Astrocyte of the cerebellum (primary cell): ENCODE results near the gene GNB1.

Experiments used
- DNase-seq: peaks from one replicate; pipeline ENCODE4 v3.0.0-alpha.2; 2011; ENCODE audit warnings: low read depth
- H3K4me3 ChIP-seq: 2 replicates; pipeline ENCODE4 v1.5.1; 2011; ENCODE audit warnings: mild to moderate bottlenecking, low read depth, low read length, moderate library complexity
- in situ Hi-C: cut with HindIII; loops from 2 replicates; pipeline ENCODE4 v1.10.0; 2017; ENCODE audit warnings: low sequenced_read_pairs
- TF ChIP-seq, protein P1 (sequence below): IDR thresholded peaks from 2 replicates; pipeline ENCODE4 v1.5.1; 2012; ENCODE audit warnings: low read length, low read depth, moderate library complexity, mild to moderate bottlenecking; ENCODE audit errors: missing control alignments

The GNB1 gene

DNA sequence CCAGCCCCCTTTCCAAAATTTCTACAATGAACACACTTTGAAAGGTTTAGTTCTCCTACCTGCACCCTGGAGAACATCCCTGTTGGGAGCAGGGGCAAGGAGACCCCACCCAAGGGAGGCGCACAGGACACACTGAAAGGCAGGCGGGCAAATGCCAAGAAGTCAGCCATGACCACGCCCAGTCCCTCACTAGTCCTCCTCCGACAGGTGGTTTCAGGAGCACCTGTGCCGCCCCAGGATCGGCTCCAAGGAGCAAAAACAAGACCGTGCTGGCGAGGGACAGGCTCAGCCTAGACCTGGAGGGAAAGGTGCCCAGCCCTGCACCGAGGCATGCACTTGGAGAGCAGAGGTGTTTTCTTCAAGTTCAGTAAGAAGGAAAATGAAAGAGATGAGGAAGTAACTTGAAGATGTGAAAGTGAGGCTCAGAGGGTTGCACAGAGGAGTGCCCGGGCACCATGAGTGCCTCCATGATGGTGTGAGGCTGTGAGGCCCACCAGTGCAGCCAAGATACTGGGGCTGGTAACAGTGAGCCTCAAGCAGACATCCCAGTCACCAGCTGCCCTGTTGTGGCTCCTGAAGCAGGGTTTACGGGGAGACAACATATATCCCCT, 93.1 kb downstream of the GNB1 start:
- TF ChIP-seq, protein P1, sequence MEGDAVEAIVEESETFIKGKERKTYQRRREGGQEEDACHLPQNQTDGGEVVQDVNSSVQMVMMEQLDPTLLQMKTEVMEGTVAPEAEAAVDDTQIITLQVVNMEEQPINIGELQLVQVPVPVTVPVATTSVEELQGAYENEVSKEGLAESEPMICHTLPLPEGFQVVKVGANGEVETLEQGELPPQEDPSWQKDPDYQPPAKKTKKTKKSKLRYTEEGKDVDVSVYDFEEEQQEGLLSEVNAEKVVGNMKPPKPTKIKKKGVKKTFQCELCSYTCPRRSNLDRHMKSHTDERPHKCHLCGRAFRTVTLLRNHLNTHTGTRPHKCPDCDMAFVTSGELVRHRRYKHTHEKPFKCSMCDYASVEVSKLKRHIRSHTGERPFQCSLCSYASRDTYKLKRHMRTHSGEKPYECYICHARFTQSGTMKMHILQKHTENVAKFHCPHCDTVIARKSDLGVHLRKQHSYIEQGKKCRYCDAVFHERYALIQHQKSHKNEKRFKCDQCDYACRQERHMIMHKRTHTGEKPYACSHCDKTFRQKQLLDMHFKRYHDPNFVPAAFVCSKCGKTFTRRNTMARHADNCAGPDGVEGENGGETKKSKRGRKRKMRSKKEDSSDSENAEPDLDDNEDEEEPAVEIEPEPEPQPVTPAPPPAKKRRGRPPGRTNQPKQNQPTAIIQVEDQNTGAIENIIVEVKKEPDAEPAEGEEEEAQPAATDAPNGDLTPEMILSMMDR: no peak
- no peak overlapping the region for H3K4me3 ChIP-seq
- in situ Hi-C loops: no loop called here
- no peak for DNase-seq

DNA sequence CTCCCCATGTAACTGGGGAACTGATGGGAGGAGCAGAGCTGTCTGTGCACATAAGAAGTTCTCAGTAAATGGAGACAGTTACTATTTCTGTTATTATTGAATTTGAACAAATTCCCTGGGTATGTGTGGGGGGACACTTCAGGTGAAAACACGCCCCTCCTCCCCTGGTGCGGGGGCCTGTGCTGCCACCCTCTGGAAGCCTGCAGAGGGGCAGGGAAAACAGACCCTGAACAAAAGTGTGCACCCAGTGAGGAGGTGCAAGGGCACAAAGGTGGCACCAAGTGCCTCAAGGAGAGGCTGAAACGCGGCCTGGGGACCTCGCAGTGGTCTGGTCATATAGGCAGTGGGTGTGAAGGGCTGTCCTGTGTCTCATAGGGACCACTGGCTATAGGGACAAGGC, 94.4 kb downstream of the GNB1 start:
- TF ChIP-seq, protein P1: peak; percentile 26
- no peak for DNase-seq
- in situ Hi-C loops: no loop called here

DNA sequence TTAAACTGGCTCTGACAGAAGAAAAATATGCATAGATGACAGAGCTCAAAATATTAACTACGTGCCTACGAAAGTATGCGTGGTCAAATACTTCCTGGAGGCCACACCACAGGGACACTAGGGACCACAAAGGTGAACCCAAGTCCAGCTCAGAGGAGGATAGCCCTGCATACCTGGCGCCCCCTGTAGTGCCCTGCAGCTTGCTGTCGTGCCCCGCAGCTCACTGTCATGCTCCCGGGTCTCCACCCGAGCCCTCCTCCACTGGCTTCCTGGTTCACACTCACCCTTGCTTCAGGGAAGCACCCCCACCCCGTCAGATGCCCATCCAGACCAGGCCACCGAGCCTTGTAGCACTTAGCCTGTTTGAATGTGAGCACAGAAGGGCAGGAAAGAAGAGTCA, 95.9 kb downstream of the GNB1 start:
- TF ChIP-seq, protein P1: no peak
- in situ Hi-C loops: no loop called here
- no peak overlapping the region for H3K4me3 ChIP-seq
- DNase-seq: no peak

More for the DNA sequence above, 94.4 kb downstream of the GNB1 start:
- H3K4me3 ChIP-seq: no peak overlapping the region

DNA sequence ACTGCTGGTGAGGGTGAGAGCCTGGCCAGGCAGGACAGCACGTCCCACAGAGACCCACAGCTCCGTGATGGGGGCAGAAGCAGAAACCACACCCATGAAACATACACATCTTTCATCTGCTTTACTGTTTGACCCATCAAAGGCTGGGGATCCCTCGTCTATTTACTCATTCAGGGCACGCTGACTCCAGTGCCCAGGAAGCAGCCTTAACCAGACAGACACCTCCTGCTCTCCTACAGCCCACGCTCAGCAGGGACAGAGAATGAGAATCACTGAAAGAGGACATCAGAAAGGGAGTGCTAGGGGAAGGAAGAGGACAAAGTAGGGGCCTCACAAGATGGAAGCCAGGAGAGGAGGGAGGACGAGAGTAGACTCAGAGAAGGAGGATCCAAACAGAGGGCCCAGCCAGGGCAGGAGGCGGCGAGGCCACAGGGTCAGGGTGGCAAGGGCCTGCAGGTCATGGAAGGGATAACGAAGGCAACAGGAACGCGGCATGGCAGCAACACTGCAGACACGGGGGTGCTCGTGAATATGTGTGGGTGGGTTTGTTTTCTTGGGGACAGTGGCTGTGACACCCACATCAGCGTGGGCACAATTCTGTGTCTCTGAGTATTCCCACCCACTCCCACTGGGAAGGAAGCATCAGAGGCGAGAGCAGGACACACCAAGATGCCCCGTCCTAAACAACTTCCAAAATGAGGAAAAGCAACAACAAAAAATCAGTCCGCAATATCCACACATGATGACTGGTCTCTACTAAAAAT, 97.2 kb downstream of the GNB1 start:
- no peak for DNase-seq
- TF ChIP-seq, protein P1: no peak
- H3K4me3 ChIP-seq: no peak overlapping the region
- in situ Hi-C loops: no loop called here

DNA sequence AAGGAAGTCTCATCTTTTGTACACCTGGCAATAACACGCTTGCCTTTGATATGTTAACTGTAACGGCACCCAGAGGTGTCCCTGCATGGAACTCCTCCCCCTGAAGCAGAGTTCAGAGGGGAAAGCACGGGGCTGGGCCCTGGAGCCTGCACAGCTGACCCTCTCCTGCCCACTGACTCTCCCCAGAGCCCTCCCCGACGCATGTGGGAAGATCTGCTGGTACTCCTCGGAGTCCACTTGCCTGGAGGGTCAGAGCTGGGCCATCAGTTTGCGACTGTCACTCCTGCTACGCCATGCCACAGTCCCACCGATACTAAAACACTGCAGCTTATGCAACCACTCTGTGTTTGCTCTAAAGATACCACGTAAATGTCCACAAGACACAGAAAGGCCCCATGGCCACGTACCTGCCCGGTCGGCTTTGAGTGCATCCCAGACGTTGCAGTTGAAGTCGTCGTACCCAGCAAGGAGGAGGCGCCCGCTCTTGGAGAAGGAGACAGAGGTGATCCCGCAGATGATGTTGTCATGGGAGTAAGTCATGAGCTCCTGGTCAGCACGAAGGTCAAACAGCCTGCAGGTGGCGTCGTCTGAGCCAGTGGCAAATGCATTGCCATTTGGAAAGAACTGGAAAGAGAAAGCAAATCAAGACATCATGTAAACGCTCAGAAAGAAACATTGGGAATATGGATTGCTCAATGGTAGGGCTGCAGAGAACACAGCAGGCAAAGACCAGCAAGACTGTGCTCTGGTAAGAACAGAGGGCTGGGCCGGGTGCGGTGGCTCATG, 102.0 kb downstream of the GNB1 start:
- H3K4me3 ChIP-seq: no peak overlapping the region
- TF ChIP-seq, protein P1: peak; percentile 38
- in situ Hi-C loops: no loop called here
- no peak for DNase-seq

DNA sequence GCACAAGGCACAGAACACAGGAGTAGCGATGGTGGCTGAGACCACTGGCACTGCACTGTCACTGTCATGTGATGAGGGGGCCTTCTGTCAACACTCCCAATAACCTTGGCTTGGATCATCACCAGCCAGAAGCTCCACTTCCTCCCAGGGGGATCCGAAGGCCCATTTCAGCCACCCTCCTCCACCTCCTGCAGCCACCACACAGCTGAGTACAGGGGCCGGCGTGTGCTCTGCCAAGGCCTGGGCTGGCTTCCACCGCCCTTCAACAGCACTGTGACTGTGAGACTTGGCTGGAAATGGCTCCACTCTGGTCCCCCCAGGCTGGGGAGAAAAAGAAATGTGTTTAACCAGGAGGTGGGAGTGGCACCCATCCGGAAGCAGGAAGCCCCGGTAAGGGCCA, 102.8 kb downstream of the GNB1 start:
- TF ChIP-seq, protein P1: no peak
- H3K4me3 ChIP-seq: no peak overlapping the region
- DNase-seq: no peak
- in situ Hi-C loops: no loop called here
